ACHN (cell line): ENCODE measurements around the gene ABR.

Source experiments
- DNase-seq: peaks from one replicate; pipeline ENCODE4 v3.0.0-alpha.2; 2015
- in situ Hi-C: cut with HindIII; loops from 2 replicates; pipeline ENCODE4 v1.10.0; 2017; ENCODE audit warnings: low sequenced_read_pairs, low pct_ligation_motif_present, low pct_unique_long_range_greater_than_20kb

ABR gene

GRCh38 chr17:1031711-1032110 is 148.1 kb downstream of the ABR start:
- in situ Hi-C loops, result no loop called here
- DNase-seq, result no peak

- DNase-seq, result no peak
- in situ Hi-C loops, result no loop called here
Observed at GRCh38 chr17:1030684-1031532, 148.9 kb downstream of the ABR start.

GRCh38 chr17:1029922-1030644 is 149.7 kb downstream of the ABR start:
- DNase-seq, result no peak
- in situ Hi-C loops, result no loop called here

GRCh38 chr17:1029196-1029921 is 150.4 kb downstream of the ABR start:
- in situ Hi-C loops, result no loop called here
- no peak for DNase-seq

GRCh38 chr17:1027044-1027443 is 152.7 kb downstream of the ABR start:
- in situ Hi-C loops, result no loop called here
- no peak for DNase-seq

GRCh38 chr17:1026599-1026975 is 153.2 kb downstream of the ABR start:
- in situ Hi-C loops, result no loop called here

GRCh38 chr17:1025733-1026598 is 153.8 kb downstream of the ABR start:
- DNase-seq, result no peak
- in situ Hi-C loops, result no loop called here

More at GRCh38 chr17:1026599-1026975, 153.2 kb downstream of the ABR start:
- DNase-seq, result no peak

- DNase-seq, result no peak
- in situ Hi-C loops, result no loop called here
Observed at GRCh38 chr17:1024076-1024475, 155.7 kb downstream of the ABR start.

- DNase-seq, result no peak
- in situ Hi-C loops, result no loop called here
Observed at GRCh38 chr17:1022278-1023024, 157.3 kb downstream of the ABR start.

- DNase-seq, result no peak
- in situ Hi-C loops, result no loop called here
Observed at GRCh38 chr17:1021147-1021546, 158.6 kb downstream of the ABR start.

- no peak for DNase-seq
Observed at GRCh38 chr17:1019451-1019850, 160.3 kb downstream of the ABR start.

GRCh38 chr17:1018547-1018946 is 161.2 kb downstream of the ABR start:
- DNase-seq, result no peak
- in situ Hi-C loops, result no loop called here

More at GRCh38 chr17:1019451-1019850, 160.3 kb downstream of the ABR start:
- in situ Hi-C loops, result no loop called here

- in situ Hi-C loops, result no loop called here
- no peak for DNase-seq
Observed at GRCh38 chr17:1013729-1014090, 166.1 kb downstream of the ABR start.

- in situ Hi-C loops, result no loop called here
- DNase-seq, result no peak
Observed at GRCh38 chr17:1012823-1013728, 166.7 kb downstream of the ABR start.

GRCh38 chr17:1011760-1012735 is 167.7 kb downstream of the ABR start:
- in situ Hi-C loops, result no loop called here
- DNase-seq, result no peak

- in situ Hi-C loops, result no loop called here
- no peak for DNase-seq
Observed at GRCh38 chr17:1011138-1011537, 168.6 kb downstream of the ABR start.
